ENCODE measurements around the gene FKBP1A.

DNA sequence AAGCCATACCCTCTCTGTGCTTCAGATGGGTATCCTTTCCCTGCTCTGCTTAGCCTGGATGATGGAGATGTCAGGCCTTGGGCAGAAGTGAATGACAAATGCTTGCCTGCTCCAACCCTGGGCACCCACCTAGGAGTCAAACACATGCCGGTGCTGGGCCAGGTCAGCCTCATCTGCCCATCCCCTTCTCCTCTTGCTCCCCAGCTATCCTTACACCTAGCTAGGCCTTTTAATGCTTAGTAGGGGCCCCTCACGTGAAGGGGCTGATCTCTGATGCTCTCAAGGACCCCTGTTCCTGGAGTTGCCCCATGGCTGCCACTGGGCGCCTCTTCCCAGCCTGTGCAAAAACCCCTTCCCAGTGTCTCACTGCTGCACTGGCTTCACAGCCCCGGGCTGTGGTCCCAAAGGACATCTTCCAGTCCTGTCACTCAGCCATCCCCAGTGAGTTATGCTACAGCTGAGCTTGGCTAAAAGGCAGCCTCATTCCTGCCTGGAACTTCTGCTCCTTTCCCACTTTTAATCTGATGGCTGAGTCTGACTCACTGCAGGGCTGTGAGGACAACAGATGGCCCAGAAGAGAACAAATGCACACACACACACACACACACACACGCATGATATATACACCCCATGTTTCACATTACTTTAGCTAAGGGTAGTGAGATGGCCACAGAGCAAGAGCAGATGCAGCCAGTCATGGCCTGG is 51.1 kb downstream of the FKBP1A start:
- TF ChIP-seq, protein P1, sequence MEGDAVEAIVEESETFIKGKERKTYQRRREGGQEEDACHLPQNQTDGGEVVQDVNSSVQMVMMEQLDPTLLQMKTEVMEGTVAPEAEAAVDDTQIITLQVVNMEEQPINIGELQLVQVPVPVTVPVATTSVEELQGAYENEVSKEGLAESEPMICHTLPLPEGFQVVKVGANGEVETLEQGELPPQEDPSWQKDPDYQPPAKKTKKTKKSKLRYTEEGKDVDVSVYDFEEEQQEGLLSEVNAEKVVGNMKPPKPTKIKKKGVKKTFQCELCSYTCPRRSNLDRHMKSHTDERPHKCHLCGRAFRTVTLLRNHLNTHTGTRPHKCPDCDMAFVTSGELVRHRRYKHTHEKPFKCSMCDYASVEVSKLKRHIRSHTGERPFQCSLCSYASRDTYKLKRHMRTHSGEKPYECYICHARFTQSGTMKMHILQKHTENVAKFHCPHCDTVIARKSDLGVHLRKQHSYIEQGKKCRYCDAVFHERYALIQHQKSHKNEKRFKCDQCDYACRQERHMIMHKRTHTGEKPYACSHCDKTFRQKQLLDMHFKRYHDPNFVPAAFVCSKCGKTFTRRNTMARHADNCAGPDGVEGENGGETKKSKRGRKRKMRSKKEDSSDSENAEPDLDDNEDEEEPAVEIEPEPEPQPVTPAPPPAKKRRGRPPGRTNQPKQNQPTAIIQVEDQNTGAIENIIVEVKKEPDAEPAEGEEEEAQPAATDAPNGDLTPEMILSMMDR (IDR thresholded peaks at IDR 0.05): no peak
- TF ChIP-seq POLR2AphosphoS5 (IDR thresholded peaks at IDR 0.05): no peak
- no peak for TF ChIP-seq POLR2A (IDR thresholded peaks at IDR 0.05)

Measured in gastroesophageal sphincter (tissue), 3 donors.